HUES48 (cell line): ENCODE data around the gene TRPV2.
A peak's percentile ranks its signal among the peaks of the same experiment; 100 is the strongest.

Experiments
- H3K27ac ChIP-seq: one replicate; pipeline ENCODE4 v1.7.0; 2013; ENCODE audit warnings: low read depth, low read length, inconsistent platforms
- H3K27me3 ChIP-seq: 2 replicates; pipeline ENCODE4 v1.6.1; 2013; ENCODE audit warnings: mild to moderate bottlenecking, low read length; ENCODE audit not compliant: control insufficient read depth, insufficient read depth
- H3K36me3 ChIP-seq: 2 replicates; pipeline ENCODE4 v1.6.1; 2013; ENCODE audit warnings: low read length; ENCODE audit not compliant: control insufficient read depth, insufficient read depth
- H3K4me1 ChIP-seq: 2 replicates; pipeline ENCODE4 v1.6.1; 2013; ENCODE audit warnings: mild to moderate bottlenecking, low read length; ENCODE audit not compliant: control insufficient read depth, insufficient read depth
- H3K4me3 ChIP-seq: 2 replicates; pipeline ENCODE4 v1.5.1; 2013; ENCODE audit warnings: mild to moderate bottlenecking, low read depth, low read length
- H3K9ac ChIP-seq: 2 replicates; pipeline ENCODE4 v1.6.1; 2013; ENCODE audit warnings: mild to moderate bottlenecking, low read depth, low read length, moderate library complexity
- H3K9me3 ChIP-seq: 2 replicates; pipeline ENCODE4 v1.6.1; 2013; ENCODE audit warnings: low read length; ENCODE audit not compliant: control insufficient read depth, insufficient read depth

TRPV2 gene

GRCh38 chr17:16480995-16481394 lies 65.6 kb downstream of the TRPV2 start:
- no peaks in the 10 kb centered on the region for H3K36me3 ChIP-seq
- peaks cover 25% of the 10 kb centered on the region for H3K4me1 ChIP-seq
- no peaks in the 10 kb centered on the region for H3K27me3 ChIP-seq
- no peak overlapping the region for H3K4me3 ChIP-seq
- no peak overlapping the region for H3K27ac ChIP-seq
- H3K9ac ChIP-seq, result no peak overlapping the region
- H3K9me3 ChIP-seq, result no peaks in the 10 kb centered on the region

GRCh38 chr17:16482253-16482652 lies 66.9 kb downstream of the TRPV2 start:
- no peak overlapping the region for H3K9ac ChIP-seq
- H3K9me3 ChIP-seq, result no peaks in the 10 kb centered on the region
- peaks cover 35% of the 10 kb centered on the region for H3K4me1 ChIP-seq
- H3K27me3 ChIP-seq, result no peaks in the 10 kb centered on the region
- H3K27ac ChIP-seq, result no peak overlapping the region
- H3K36me3 ChIP-seq, result no peaks in the 10 kb centered on the region
- H3K4me3 ChIP-seq, result no peak overlapping the region

- Histone ChIP-seq H3K4me1 (peaks cover 38% of the 10 kb centered on the region), H3K36me3 (no peaks in the 10 kb centered on the region), H3K9ac (no peak overlapping the region)
Observed at GRCh38 chr17:16483021-16483645, 67.8 kb downstream of the TRPV2 start.

GRCh38 chr17:16484445-16485175 lies 69.2 kb downstream of the TRPV2 start:
- H3K36me3 ChIP-seq, result no peaks in the 10 kb centered on the region
- peak overlapping the region; percentile 83 for H3K27ac ChIP-seq
- no peaks in the 10 kb centered on the region for H3K27me3 ChIP-seq
- no peaks in the 10 kb centered on the region for H3K9me3 ChIP-seq
- peak overlapping the region; percentile 34 for H3K4me3 ChIP-seq
- peak overlapping the region; percentile 50 for H3K9ac ChIP-seq
- peaks cover 48% of the 10 kb centered on the region for H3K4me1 ChIP-seq

More at GRCh38 chr17:16483021-16483645, 67.8 kb downstream of the TRPV2 start:
- Histone ChIP-seq H3K27ac (no peak overlapping the region), H3K9me3 (no peaks in the 10 kb centered on the region), H3K4me3 (no peak overlapping the region), H3K27me3 (no peaks in the 10 kb centered on the region)
